ENCODE results near the gene UBR3.

GRCh38 chr2:169782513-169782912 lies 44.7 kb upstream of the UBR3 start:
- TF ChIP-seq, protein P1, sequence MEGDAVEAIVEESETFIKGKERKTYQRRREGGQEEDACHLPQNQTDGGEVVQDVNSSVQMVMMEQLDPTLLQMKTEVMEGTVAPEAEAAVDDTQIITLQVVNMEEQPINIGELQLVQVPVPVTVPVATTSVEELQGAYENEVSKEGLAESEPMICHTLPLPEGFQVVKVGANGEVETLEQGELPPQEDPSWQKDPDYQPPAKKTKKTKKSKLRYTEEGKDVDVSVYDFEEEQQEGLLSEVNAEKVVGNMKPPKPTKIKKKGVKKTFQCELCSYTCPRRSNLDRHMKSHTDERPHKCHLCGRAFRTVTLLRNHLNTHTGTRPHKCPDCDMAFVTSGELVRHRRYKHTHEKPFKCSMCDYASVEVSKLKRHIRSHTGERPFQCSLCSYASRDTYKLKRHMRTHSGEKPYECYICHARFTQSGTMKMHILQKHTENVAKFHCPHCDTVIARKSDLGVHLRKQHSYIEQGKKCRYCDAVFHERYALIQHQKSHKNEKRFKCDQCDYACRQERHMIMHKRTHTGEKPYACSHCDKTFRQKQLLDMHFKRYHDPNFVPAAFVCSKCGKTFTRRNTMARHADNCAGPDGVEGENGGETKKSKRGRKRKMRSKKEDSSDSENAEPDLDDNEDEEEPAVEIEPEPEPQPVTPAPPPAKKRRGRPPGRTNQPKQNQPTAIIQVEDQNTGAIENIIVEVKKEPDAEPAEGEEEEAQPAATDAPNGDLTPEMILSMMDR (IDR thresholded peaks at IDR 0.05; ENCODE audit: low read length) = no peak
- no peak for TF ChIP-seq EZH2phosphoT487 (IDR thresholded peaks at IDR 0.05; ENCODE audit: low read length)

Measured in MM.1S (cell line).